Ascending aorta (tissue), 2 donors: Measurements from ENCODE around the gene RFX2. TPM values are rescaled to one million over a fixed set of nuclear protein-coding genes. Genes with fewer than 3 reads are reported as not detected.

Experiments used
- DNase-seq, 2 donors: peaks; one replicate each; pipeline ENCODE4 v3.0.0-alpha.2; 2019; ENCODE audit warnings: low spot score in 2 of 2
- H3K27ac ChIP-seq, 2 donors: fragments of 200-600 bp; sonication (generic); one replicate each; pipeline ENCODE4 v1.5.1; 2016 to 2017; ENCODE audit warnings: mild to moderate bottlenecking in 1 of 2
- H3K27me3 ChIP-seq: fragments of 200-600 bp; sonication (generic); one replicate; pipeline ENCODE4 v1.5.1; 2017
- H3K36me3 ChIP-seq, 2 donors: fragments of 200-600 bp; sonication (generic); one replicate each; pipeline ENCODE4 v1.5.1; 2016
- H3K4me1 ChIP-seq, 2 donors: fragments of 200-600 bp; sonication (generic); one replicate each; pipeline ENCODE4 v1.5.1; 2016 to 2017; ENCODE audit warnings: mild to moderate bottlenecking in 1 of 2
- H3K4me3 ChIP-seq, 2 donors: fragments of 200-600 bp; sonication (generic); one replicate each; pipeline ENCODE4 v1.5.1; 2016 to 2017; ENCODE audit warnings: mild to moderate bottlenecking in 1 of 2
- H3K9me3 ChIP-seq, 2 donors: fragments of 200-600 bp; sonication (generic); one replicate each; pipeline ENCODE4 v1.5.1; 2016
- intact Hi-C: fragments of 100-400 bp; cut with DNase I; formaldehyde crosslinking; loops from one replicate; pipeline ENCODE4 v1.15.1; 2023
- total RNA-seq: library from RNA; depleted of rRNA; stranded (reverse); fragments of >200 nt; gene quantifications from one replicate; pipeline ENCODE4 v1.1.0, GENCODE V29; 2016
- TF ChIP-seq, protein P1 (sequence below), 3 experiments: fragments of 200-600 bp in 2 of 3; fragments of 450-650 bp in 1 of 3; sonication (generic) in 2 of 3; IDR thresholded peaks; one replicate each; pipeline ENCODE4 v1.5.1; 2016 to 2019; ENCODE audit warnings: antibody characterized with exemption in 3 of 3, mild to moderate bottlenecking in 1 of 3, moderate library complexity in 1 of 3

RFX2 gene
- total RNA-seq, 1 donor from 2014 or later, result 107 TPM

DNA sequence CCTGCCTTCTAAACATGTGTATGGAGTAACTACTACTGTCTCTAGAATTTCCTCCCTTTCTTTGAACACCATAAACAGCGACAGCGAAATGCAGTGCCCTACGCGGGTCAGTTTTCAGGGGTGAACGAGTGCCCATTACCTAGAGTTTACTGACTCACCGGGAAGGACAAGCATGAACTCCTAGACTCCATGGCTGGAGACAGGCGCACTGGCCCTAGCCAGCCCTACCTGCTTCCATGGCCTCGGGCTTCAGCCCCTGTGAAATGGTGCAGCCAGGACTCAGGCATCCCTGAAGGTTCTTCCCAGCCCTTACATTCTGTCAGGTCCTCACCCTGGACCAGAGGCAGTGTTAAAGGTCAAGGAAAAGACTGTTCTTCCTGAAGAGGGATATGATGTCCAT is 140.8 kb downstream of the RFX2 start:
- H3K27me3 ChIP-seq, result no peaks in the 10 kb centered on the region
- TF ChIP-seq, protein P1, sequence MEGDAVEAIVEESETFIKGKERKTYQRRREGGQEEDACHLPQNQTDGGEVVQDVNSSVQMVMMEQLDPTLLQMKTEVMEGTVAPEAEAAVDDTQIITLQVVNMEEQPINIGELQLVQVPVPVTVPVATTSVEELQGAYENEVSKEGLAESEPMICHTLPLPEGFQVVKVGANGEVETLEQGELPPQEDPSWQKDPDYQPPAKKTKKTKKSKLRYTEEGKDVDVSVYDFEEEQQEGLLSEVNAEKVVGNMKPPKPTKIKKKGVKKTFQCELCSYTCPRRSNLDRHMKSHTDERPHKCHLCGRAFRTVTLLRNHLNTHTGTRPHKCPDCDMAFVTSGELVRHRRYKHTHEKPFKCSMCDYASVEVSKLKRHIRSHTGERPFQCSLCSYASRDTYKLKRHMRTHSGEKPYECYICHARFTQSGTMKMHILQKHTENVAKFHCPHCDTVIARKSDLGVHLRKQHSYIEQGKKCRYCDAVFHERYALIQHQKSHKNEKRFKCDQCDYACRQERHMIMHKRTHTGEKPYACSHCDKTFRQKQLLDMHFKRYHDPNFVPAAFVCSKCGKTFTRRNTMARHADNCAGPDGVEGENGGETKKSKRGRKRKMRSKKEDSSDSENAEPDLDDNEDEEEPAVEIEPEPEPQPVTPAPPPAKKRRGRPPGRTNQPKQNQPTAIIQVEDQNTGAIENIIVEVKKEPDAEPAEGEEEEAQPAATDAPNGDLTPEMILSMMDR (IDR thresholded peaks at IDR 0.05), result no peak
- no peak overlapping the region for H3K27ac ChIP-seq
- no peaks in the 10 kb centered on the region for H3K9me3 ChIP-seq
- no peak overlapping the region for H3K4me3 ChIP-seq
- DNase-seq, result no peak
- peaks cover 0 to 12% of the 10 kb centered on the region in 2 donors for H3K4me1 ChIP-seq
- intact Hi-C loops, result no loop called here
- H3K36me3 ChIP-seq, result peaks cover 0 to 8% of the 10 kb centered on the region in 2 donors

GRCh38 chr19:5968431-5969373 is 141.6 kb downstream of the RFX2 start:
- intact Hi-C loops, result no loop called here
- no peak for DNase-seq
- Histone ChIP-seq H3K4me3 (peak overlapping the region in 1 of 2 donors; percentile 24), H3K27ac (peak overlapping the region; percentile 29 to 48), H3K4me1 (peaks cover 0 to 11% of the 10 kb centered on the region in 2 donors), H3K36me3 (peaks cover 0 to 1% of the 10 kb centered on the region in 2 donors), H3K9me3 (no peaks in the 10 kb centered on the region), H3K27me3 (no peaks in the 10 kb centered on the region)
- TF ChIP-seq, protein P1 (IDR thresholded peaks at IDR 0.05), result no peak

DNA sequence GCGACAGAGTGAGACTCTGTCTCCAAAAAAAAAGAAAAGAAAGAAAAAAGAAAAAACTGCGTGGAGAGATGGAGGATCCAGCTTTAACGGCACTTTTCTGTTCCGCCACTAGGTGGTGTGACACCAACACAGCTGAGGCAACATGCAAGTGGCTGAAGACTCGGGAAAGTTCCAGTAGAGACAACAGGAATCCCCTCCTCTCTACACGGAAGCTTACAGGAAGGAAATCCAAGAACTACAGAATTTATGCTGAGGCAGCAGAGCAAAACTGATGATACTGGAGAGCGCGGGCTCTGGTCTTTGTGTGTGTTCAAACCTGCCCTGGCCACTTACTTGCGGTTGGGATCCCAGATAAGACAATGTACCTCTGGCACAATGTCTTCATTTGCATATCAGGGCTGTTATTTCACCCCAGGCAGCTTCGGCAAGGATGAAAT is 142.3 kb downstream of the RFX2 start:
- DNase-seq, result no peak
- intact Hi-C loops, result no loop called here
- Histone ChIP-seq H3K36me3 (no peaks in the 10 kb centered on the region), H3K27me3 (no peaks in the 10 kb centered on the region), H3K27ac (peak overlapping the region in 1 of 2 donors; percentile 48), H3K9me3 (no peaks in the 10 kb centered on the region), H3K4me1 (peaks cover 0 to 14% of the 10 kb centered on the region in 2 donors), H3K4me3 (peak overlapping the region in 1 of 2 donors; percentile 24)
- TF ChIP-seq, protein P1 (IDR thresholded peaks at IDR 0.05), result peak; percentile 65 to 89 (median 87)

GRCh38 chr19:5967571-5967970 is 142.7 kb downstream of the RFX2 start:
- Histone ChIP-seq H3K27ac (no peak overlapping the region), H3K4me1 (peaks cover 0 to 17% of the 10 kb centered on the region in 2 donors), H3K4me3 (no peak overlapping the region), H3K27me3 (no peaks in the 10 kb centered on the region), H3K9me3 (no peaks in the 10 kb centered on the region), H3K36me3 (no peaks in the 10 kb centered on the region)
- intact Hi-C loops, result no loop called here
- TF ChIP-seq, protein P1 (IDR thresholded peaks at IDR 0.05), result no peak
- no peak for DNase-seq

DNA sequence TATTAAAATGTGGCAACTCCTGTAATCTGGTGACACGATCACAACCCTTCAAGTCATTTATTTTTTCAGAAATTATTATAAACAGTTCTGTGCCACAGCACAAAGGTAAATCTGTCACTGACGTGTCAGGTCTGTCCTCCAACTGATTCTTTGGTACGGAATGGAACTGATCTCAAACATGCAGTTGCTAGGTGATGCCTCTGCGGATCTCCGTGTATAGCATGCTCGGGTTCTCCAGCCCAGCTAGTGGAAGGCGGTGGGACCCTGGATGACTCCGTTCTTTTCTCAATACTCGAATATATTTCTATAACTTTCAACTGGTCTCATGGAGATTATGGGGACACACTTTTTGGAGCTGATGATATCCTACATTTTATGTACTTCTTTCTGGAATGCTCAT is 143.4 kb downstream of the RFX2 start:
- TF ChIP-seq, protein P1 (IDR thresholded peaks at IDR 0.05), result no peak
- Histone ChIP-seq H3K27me3 (no peaks in the 10 kb centered on the region), H3K27ac (no peak overlapping the region), H3K4me3 (no peak overlapping the region), H3K9me3 (no peaks in the 10 kb centered on the region), H3K4me1 (peaks cover 0 to 22% of the 10 kb centered on the region in 2 donors), H3K36me3 (no peaks in the 10 kb centered on the region)
- no peak for DNase-seq
- intact Hi-C loops, result no loop called here
